B cell (primary cell): Measurements from ENCODE around the gene SLC15A5. TPM values are rescaled to one million over a fixed set of nuclear protein-coding genes. Genes with fewer than 3 reads are reported as not detected.

Experiments used
- ATAC-seq: fragments of 200-7000 bp; cut with Tn5 transposase; one replicate; pipeline ENCODE4 v1.10.0; 2021; ENCODE audit warnings: low read depth, mild to moderate bottlenecking, moderate number of reproducible peaks, moderate library complexity
- CTCF ChIA-PET: fragments of 350-600 bp; sonication (Branson Sonifier 250); formaldehyde crosslinking; loops from one replicate; lab custom pipeline; 2021; ENCODE audit warnings: antibody characterized with exemption, inconsistent platforms; lab: Charles Lee
- POLR2A ChIA-PET: fragments of 350-600 bp; sonication (Branson Sonifier 250); formaldehyde crosslinking; loops from one replicate; lab custom pipeline; 2021; ENCODE audit warnings: antibody characterized with exemption; lab: Charles Lee
- DNase-seq: peaks from one replicate; pipeline ENCODE4 v3.0.0; 2013
- H2AFZ ChIP-seq: 2 replicates; pipeline ENCODE4 v1.6.1; 2012; ENCODE audit warnings: mild to moderate bottlenecking, low read depth, low read length; ENCODE audit not compliant: insufficient read depth, poor library complexity, severe bottlenecking
- H3K27ac ChIP-seq, 2 donors: 1 replicate in 1 of 2; 2 replicates in 1 of 2; pipeline ENCODE4 v1.5.1; 2012 to 2013; ENCODE audit warnings: low read length in 2 of 2, mild to moderate bottlenecking in 2 of 2, moderate library complexity in 1 of 2
- H3K27me3 ChIP-seq, 4 experiments: fragments of 200-600 bp in 1 of 4; sonication (generic) in 1 of 4; replicated peaks in 1 of 4; 1 replicate in 2 of 4; 2 replicates in 2 of 4; pipeline versions ENCODE4 v1.6.1 to v1.7.0; 2013 to 2016; ENCODE audit warnings: low read length in 3 of 4, mild to moderate bottlenecking in 2 of 4, mixed read lengths in 1 of 4, moderate library complexity in 1 of 4; ENCODE audit not compliant: insufficient read depth in 4 of 4, control insufficient read depth in 3 of 4; ENCODE audit errors: control extremely low read depth in 1 of 4
- H3K36me3 ChIP-seq, 2 experiments: replicated peaks in 1 of 2; 1 replicate in 1 of 2; 2 replicates in 1 of 2; pipeline versions ENCODE4 v1.6.1 to v1.7.1; 2013; ENCODE audit warnings: low read length in 1 of 2; ENCODE audit not compliant: insufficient read depth in 2 of 2, control insufficient read depth in 1 of 2; ENCODE audit errors: control extremely low read depth in 1 of 2, extremely low read depth in 1 of 2
- H3K4me1 ChIP-seq, 2 donors: fragments of 200-600 bp in 1 of 2; sonication (generic) in 1 of 2; 1 replicate in 1 of 2; 2 replicates in 1 of 2; pipeline versions ENCODE4 v1.5.1 to v1.6.1; 2013 to 2017; ENCODE audit warnings: low read length in 2 of 2; ENCODE audit not compliant: control insufficient read depth in 2 of 2, insufficient read depth in 2 of 2
- H3K4me2 ChIP-seq: replicated peaks from 2 replicates; pipeline ENCODE3; 2012; ENCODE audit warnings: mild to moderate bottlenecking, low read depth, low read length; ENCODE audit not compliant: poor library complexity, severe bottlenecking
- H3K4me3 ChIP-seq, 5 experiments: fragments of 200-600 bp in 1 of 5; sonication (generic) in 1 of 5; 1 replicate in 3 of 5; 2 replicates in 2 of 5; pipeline versions ENCODE4 v1.5.1 to v1.7.0; 2011 to 2016; ENCODE audit warnings: low read length in 4 of 5, mild to moderate bottlenecking in 4 of 5, low read depth in 2 of 5, control low read depth in 1 of 5, moderate library complexity in 1 of 5; ENCODE audit not compliant: insufficient read depth in 1 of 5; ENCODE audit errors: control extremely low read depth in 1 of 5, extremely low read depth in 1 of 5
- H3K79me2 ChIP-seq: fragments of 200-600 bp; sonication (generic); one replicate; pipeline ENCODE4 v1.6.0; 2016; ENCODE audit warnings: low read length; ENCODE audit not compliant: control insufficient read depth, insufficient read depth
- H3K9ac ChIP-seq: fragments of 200-600 bp; sonication (generic); 2 replicates; pipeline ENCODE4 v1.6.1; 2017; ENCODE audit warnings: mild to moderate bottlenecking, low read length, moderate library complexity
- H3K9me3 ChIP-seq, 3 donors: one replicate each; pipeline versions ENCODE4 v1.6.1 to v1.7.1; 2013; ENCODE audit warnings: low read length in 2 of 3; ENCODE audit not compliant: control insufficient read depth in 2 of 3, insufficient read depth in 1 of 3; ENCODE audit errors: control extremely low read depth in 1 of 3
- H4K20me1 ChIP-seq: 2 replicates; pipeline ENCODE4 v1.6.0; 2012; ENCODE audit warnings: mild to moderate bottlenecking, low read length; ENCODE audit not compliant: insufficient read depth, control insufficient read depth, poor library complexity, severe bottlenecking
- H3K27ac Mint-ChIP-seq: one replicate; pipeline ENCODE4 v1.8.0; 2021; ENCODE audit warnings: mixed read lengths
- H3K27me3 Mint-ChIP-seq: one replicate; pipeline ENCODE4 v1.8.0; 2021; ENCODE audit warnings: mixed read lengths
- H3K4me1 Mint-ChIP-seq: one replicate; pipeline ENCODE4 v1.8.0; 2021; ENCODE audit warnings: mixed read lengths
- H3K4me3 Mint-ChIP-seq: one replicate; pipeline ENCODE4 v1.8.0; 2021; ENCODE audit warnings: mixed read lengths
- H3K9me3 Mint-ChIP-seq: one replicate; pipeline ENCODE4 v1.8.0; 2022; ENCODE audit warnings: mixed read lengths; ENCODE audit not compliant: insufficient read depth
- CTCF ChIP-seq: fragments of 200-600 bp; IDR thresholded peaks from one replicate; pipeline ENCODE4 v1.8.0; 2022; ENCODE audit warnings: antibody characterized with exemption, mild to moderate bottlenecking
- EZH2 ChIP-seq: IDR thresholded peaks from 2 replicates; pipeline ENCODE4 v1.6.1; 2012; ENCODE audit warnings: borderline replicate concordance, low read depth, mild to moderate bottlenecking, moderate library complexity, low read length; ENCODE audit not compliant: insufficient read depth, poor library complexity, severe bottlenecking
- WGBS: methylation state at CpG from one replicate; pipeline ENCODE4 v1.1.5; 2013; ENCODE audit warnings: missing lambda C conversion rate; ENCODE audit not compliant: insufficient coverage; 5-methylcytosine and 5-hydroxymethylcytosine counted together
- intact Hi-C: fragments of 100-400 bp; cut with micrococcal nuclease; formaldehyde crosslinking; loops from one replicate; pipeline ENCODE4 v1.10.0; 2022
- polyA plus RNA-seq: library from polyadenylated mRNA; depleted of rRNA; stranded (reverse); fragments of >200 nt; gene quantifications from 2 replicates; pipeline ENCODE4 v1.2.3, GENCODE V29; 2012
- total RNA-seq, 2 donors: library from RNA; stranded (reverse); fragments of 120-200 nt in 1 of 2; gene quantifications; 1 replicate in 1 of 2; 2 replicates in 1 of 2; pipeline versions ENCODE4 v1.2.3 to v1.2.4, GENCODE V29; 2013 to 2022

Gene SLC15A5
- total and polyA plus RNA-seq, 2 donors (not counting 1 experiment from before 2014, with no cell fraction given) = not detected

GRCh38 chr12:16323010-16323409, 45.5 kb upstream of the SLC15A5 start:
- no peak for TF ChIP-seq CTCF
- no peak for TF ChIP-seq EZH2
- Histone ChIP-seq H3K4me2 (no peak overlapping the region), H3K36me3 (no peaks in the 10 kb centered on the region), H3K4me1 (no peaks in the 10 kb centered on the region), H3K79me2 (no peaks in the 10 kb centered on the region), H2AFZ (no peak overlapping the region), H3K9ac (no peak overlapping the region), H3K4me3 (no peak overlapping the region), H3K9me3 (peaks cover 0 to 4% (median 2%) of the 10 kb centered on the region in 3 donors), H3K27me3 (no peaks in the 10 kb centered on the region), H3K27ac (no peak overlapping the region), H4K20me1 (no peaks in the 10 kb centered on the region)
- H3K4me1 Mint-ChIP-seq = no peaks in the 10 kb centered on the region
- no peaks in the 10 kb centered on the region for H3K27me3 Mint-ChIP-seq
- no peak for ATAC-seq
- CTCF ChIA-PET = no interaction called here
- intact Hi-C loops = no loop called here
- H3K9me3 Mint-ChIP-seq = peaks cover 7% of the 10 kb centered on the region
- H3K27ac Mint-ChIP-seq = no peak overlapping the region
- WGBS = no CpG with 5 or more reads among the region's 1 CpG
- no peak overlapping the region for H3K4me3 Mint-ChIP-seq
- no peak for DNase-seq
- POLR2A ChIA-PET = no interaction called here

DNA sequence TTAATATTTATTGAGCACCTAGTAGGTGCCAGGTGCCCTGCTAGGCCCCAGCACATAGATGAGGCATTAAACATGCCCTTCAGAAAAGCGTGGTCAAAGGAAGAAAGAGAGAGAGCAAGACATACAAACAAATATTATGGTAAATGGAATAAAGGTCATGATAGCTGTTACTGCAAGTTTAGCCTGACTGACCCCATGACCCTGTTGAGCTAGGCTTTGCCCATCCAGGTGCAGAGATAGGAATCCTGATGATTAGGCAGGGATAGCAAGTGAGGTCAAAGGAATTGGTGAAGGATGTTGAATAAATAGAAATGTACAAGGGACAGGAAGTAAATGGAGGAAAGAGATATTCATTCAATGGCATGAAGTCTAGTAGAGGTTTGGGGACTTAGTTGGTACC, 33.4 kb upstream of the SLC15A5 start:
- intact Hi-C loops = no loop called here
- Histone ChIP-seq H3K36me3 (no peaks in the 10 kb centered on the region), H3K4me3 (no peak overlapping the region), H3K9me3 (peaks cover 0 to 4% (median 0%) of the 10 kb centered on the region in 3 donors), H3K4me1 (no peaks in the 10 kb centered on the region), H3K27ac (no peak overlapping the region), H3K9ac (no peak overlapping the region), H3K79me2 (no peaks in the 10 kb centered on the region), H3K4me2 (no peak overlapping the region), H2AFZ (no peak overlapping the region), H3K27me3 (no peaks in the 10 kb centered on the region), H4K20me1 (no peaks in the 10 kb centered on the region)
- DNase-seq (no peak), ATAC-seq (no peak)
- TF ChIP-seq EZH2 (no peak), CTCF (no peak)
- CTCF ChIA-PET = no interaction called here
- Mint-ChIP-seq H3K9me3 (no peaks in the 10 kb centered on the region), H3K27me3 (no peaks in the 10 kb centered on the region), H3K4me1 (no peaks in the 10 kb centered on the region), H3K27ac (no peak overlapping the region), H3K4me3 (no peak overlapping the region)
- WGBS = no CpG with 5 or more reads among the region's 1 CpG
- POLR2A ChIA-PET = no interaction called here
